HCT116 (cell line): ENCODE measurements around the gene HBE1. TPM values are rescaled to one million over a fixed set of nuclear protein-coding genes. Genes with fewer than 3 reads are reported as not detected.

Source experiments
- ATAC-seq: fragments of 200-7000 bp; cut with Tn5 transposase; 2 replicates; pipeline ENCODE4 v1.9.1; 2020; ENCODE audit warnings: mild to moderate bottlenecking, moderate library complexity
- BruUV-seq: library from RNA; stranded (reverse); fragments of 400-500 nt; replicated peaks from 2 replicates; lab custom pipeline; 2021; lab: Mats Ljungman, UMichigan
- CTCF ChIA-PET: fragments of 300-600 bp; sonication (Branson Sonifier 250); formaldehyde crosslinking; loops from one replicate; lab custom pipeline; 2021; ENCODE audit warnings: antibody characterized with exemption; lab: Charles Lee
- POLR2A ChIA-PET: fragments of 300-600, 350-600 bp; sonication (Branson Sonifier 250); formaldehyde crosslinking; loops from one replicate; lab custom pipeline; 2021; ENCODE audit warnings: antibody characterized with exemption; lab: Charles Lee
- RAD21 ChIA-PET, 2 experiments: fragments of 300-600 bp; sonication (Branson Sonifier 250); formaldehyde crosslinking; loops; one replicate each; lab custom pipeline; 2023; ENCODE audit warnings: low total read pairs in 2 of 2; ENCODE audit not compliant: uncharacterized antibody in 2 of 2, unreplicated experiment in 2 of 2, low non-redundant PET in 1 of 2; lab: Charles Lee
- DNase-seq: peaks from one replicate; pipeline ENCODE4 v3.0.0-alpha.2; 2010; ENCODE audit warnings: low read depth, low spot score
- H2AFZ ChIP-seq: fragments of 200-600 bp; shearing (Covaris generic), sonication (generic); 2 replicates; pipeline ENCODE4 v1.6.1; 2017; ENCODE audit warnings: low read depth, mixed run types, mixed read lengths, antibody characterized with exemption, low read length; ENCODE audit not compliant: poor library complexity, severe bottlenecking
- H3K27ac ChIP-seq: 2 replicates; pipeline ENCODE4 v1.5.1; 2012; ENCODE audit warnings: low read depth, low read length
- H3K27me3 ChIP-seq: fragments of 200-600 bp; sonication (generic); 2 replicates; pipeline ENCODE4 v1.6.1; 2016; ENCODE audit warnings: mixed run types, low read length, mixed read lengths; ENCODE audit not compliant: insufficient read depth
- H3K36me3 ChIP-seq, 2 experiments: fragments of 200-500 bp in 1 of 2; fragments of 200-600 bp in 1 of 2; sonication (Bioruptor generic) in 1 of 2; sonication (generic) in 1 of 2; 2 replicates each; pipeline versions ENCODE4 v1.5.1 to v1.6.1; 2014 to 2016; ENCODE audit warnings: low read length in 2 of 2, inconsistent platforms in 1 of 2, mixed read lengths in 1 of 2, mixed run types in 1 of 2; ENCODE audit not compliant: insufficient read depth in 2 of 2, control insufficient read depth in 1 of 2
- H3K4me1 ChIP-seq, 2 experiments: fragments of 200-600 bp in 1 of 2; sonication (generic) in 1 of 2; 2 replicates each; pipeline versions ENCODE4 v1.5.1 to v1.6.1; 2012 to 2017; ENCODE audit warnings: low read length in 2 of 2, inconsistent platforms in 1 of 2, mild to moderate bottlenecking in 1 of 2, mixed read lengths in 1 of 2, mixed run types in 1 of 2, moderate library complexity in 1 of 2; ENCODE audit not compliant: insufficient read depth in 2 of 2, control insufficient read depth in 1 of 2
- H3K4me2 ChIP-seq: fragments of 200-600 bp; sonication (generic); 2 replicates; pipeline ENCODE4 v1.6.1; 2017; ENCODE audit warnings: mixed run types, low read length, mixed read lengths
- H3K4me3 ChIP-seq, 2 experiments: fragments of 200-600 bp in 1 of 2; sonication (generic) in 1 of 2; replicated peaks in 1 of 2; 2 replicates each; pipeline ENCODE4 v1.5.1; 2011 to 2016; ENCODE audit warnings: low read length in 2 of 2, control low read depth in 1 of 2, low read depth in 1 of 2, mild to moderate bottlenecking in 1 of 2, mixed read lengths in 1 of 2, mixed run types in 1 of 2
- H3K79me2 ChIP-seq: fragments of 200-600 bp; sonication (generic); 2 replicates; pipeline ENCODE4 v1.6.1; 2017; ENCODE audit warnings: mild to moderate bottlenecking, mixed run types, low read length, moderate library complexity, mixed read lengths; ENCODE audit not compliant: insufficient read depth
- H3K9ac ChIP-seq: fragments of 200-600 bp; sonication (generic); 2 replicates; pipeline ENCODE4 v1.6.1; 2016; ENCODE audit warnings: low read length, mixed read lengths
- H3K9me2 ChIP-seq: fragments of 200-600 bp; sonication (generic), shearing (Covaris generic); 2 replicates; pipeline ENCODE4 v1.6.1; 2017; ENCODE audit warnings: mixed run types, mild to moderate bottlenecking, moderate library complexity; ENCODE audit not compliant: insufficient read depth
- H3K9me3 ChIP-seq, 2 experiments: fragments of 200-500 bp in 1 of 2; fragments of 200-600 bp in 1 of 2; sonication (Bioruptor generic) in 1 of 2; sonication (generic) in 1 of 2; 2 replicates each; pipeline ENCODE4 v1.6.1; 2014 to 2017; ENCODE audit warnings: low read length in 2 of 2, mixed read lengths in 2 of 2, inconsistent platforms in 1 of 2, low read depth in 1 of 2, mild to moderate bottlenecking in 1 of 2, mixed run types in 1 of 2, moderate library complexity in 1 of 2; ENCODE audit not compliant: control insufficient read depth in 1 of 2, insufficient read depth in 1 of 2
- H4K20me1 ChIP-seq: fragments of 200-600 bp; sonication (generic), shearing (Covaris generic); 2 replicates; pipeline ENCODE4 v1.6.1; 2017; ENCODE audit warnings: mixed run types, mild to moderate bottlenecking, moderate library complexity; ENCODE audit not compliant: insufficient read depth
- CTCF ChIP-seq, 3 experiments: fragments of 200-600 bp in 1 of 3; sonication (generic) in 1 of 3; IDR thresholded peaks in 2 of 3; conservative IDR thresholded peaks in 1 of 3; 2 replicates each; pipeline ENCODE4 v1.5.1; 2012 to 2017; ENCODE audit warnings: low read depth in 2 of 3, low read length in 2 of 3, antibody characterized with exemption in 1 of 3, borderline replicate concordance in 1 of 3, control low read depth in 1 of 3, mild to moderate bottlenecking in 1 of 3, mixed read lengths in 1 of 3, mixed run types in 1 of 3, moderate library complexity in 1 of 3; ENCODE audit not compliant: insufficient read depth in 1 of 3
- EZH2phosphoT487 ChIP-seq: fragments of 200-600 bp; IDR thresholded peaks from 2 replicates; pipeline ENCODE4 v1.6.1; 2018; ENCODE audit warnings: antibody characterized with exemption, borderline replicate concordance
- POLR2A ChIP-seq: IDR thresholded peaks from 2 replicates; pipeline ENCODE4 v1.7.0; 2011; ENCODE audit warnings: borderline replicate concordance; ENCODE audit not compliant: insufficient read depth, insufficient read length; ENCODE audit errors: extremely low read depth
- RAD21 ChIP-seq: IDR thresholded peaks from 2 replicates; pipeline ENCODE4 v1.6.1; 2012; ENCODE audit warnings: low read depth, mild to moderate bottlenecking
- TCF7L2 ChIP-seq: IDR thresholded peaks from 2 replicates; pipeline ENCODE4 v1.7.0; 2011; ENCODE audit warnings: borderline replicate concordance, inconsistent platforms; ENCODE audit not compliant: insufficient read depth, insufficient read length; ENCODE audit errors: extremely low read depth
- ZBTB33 ChIP-seq: IDR thresholded peaks from 2 replicates; pipeline ENCODE4 v1.6.1; 2011; ENCODE audit warnings: mild to moderate bottlenecking, low read length, moderate library complexity; ENCODE audit not compliant: insufficient replicate concordance; ENCODE audit errors: extremely low read depth
- intact Hi-C: fragments of 100-400 bp; cut with micrococcal nuclease; formaldehyde crosslinking; loops from 2 replicates; pipeline ENCODE4 v1.10.0; 2022
- total RNA-seq: library from RNA; stranded (reverse); gene quantifications from one replicate; pipeline ENCODE4 v1.2.1, GENCODE V29; 2021; ENCODE audit not compliant: unreplicated experiment

HBE1 gene
- total RNA-seq, 1 experiment from 2014 or later = 212 TPM

- Histone ChIP-seq H3K9me3 (no peaks in the 10 kb centered on the region), H3K4me3 (no peak within 1 kb of the TSS), H3K4me2 (no peak within 1 kb of the TSS), H3K9me2 (no peaks in the 10 kb centered on the region), H3K36me3 (no peaks in the 10 kb centered on the region), H3K79me2 (no peaks in the 10 kb centered on the region), H3K27ac (no peak within 1 kb of the TSS), H3K4me1 (no peaks in the 10 kb centered on the region), H3K9ac (no peak within 1 kb of the TSS), H2AFZ (no peak within 1 kb of the TSS), H4K20me1 (no peaks in the 10 kb centered on the region), H3K27me3 (peaks cover 35% of the 10 kb centered on the region)
- ChIA-PET POLR2A (no interaction called here), RAD21 (no interaction called here), CTCF (no interaction called here)
- no TSS peak for BruUV-seq
- intact Hi-C loops = no loop called here
- ATAC-seq (no peak), DNase-seq (no peak)
- TF ChIP-seq TCF7L2 = no peak
- no peak for TF ChIP-seq ZBTB33
- TF ChIP-seq CTCF (IDR thresholded peaks at IDR 0.05 in 2 of 3, conservative IDR thresholded peaks at IDR 0.05 in 1 of 3; ENCODE audit: borderline replicate concordance in 1 of 3, insufficient read depth in 1 of 3, low read depth in 2 of 3, low read length in 2 of 3) = no peak
- no peak for TF ChIP-seq POLR2A
- TF ChIP-seq EZH2phosphoT487 = no peak
- TF ChIP-seq RAD21 = no peak
Observed at GRCh38 chr11:5234381-5234834, 35.3 kb downstream of the HBE1 start, which contains the start of gene HBD. TSS of gene HBD (minus strand) at chr11:5234483. CDS start at chr11:5234433, 50 bp downstream.
